GM21717 (cell line): ENCODE measurements around the gene PDXP.
"Not testable (repeated sequence)": the region's sequence is repeated elsewhere in the genome, so short reads cannot be mapped to it uniquely, and the experiment has no call there.

Experiments
- ATAC-seq: cut with Tn5 transposase; IDR thresholded peaks from one replicate; pipeline ENCODE4 v1.9.1; 2021; ENCODE audit warnings: mild to moderate bottlenecking, moderate library complexity; ENCODE audit not compliant: unreplicated experiment

The PDXP gene

GRCh38 chr22:37658133-37659065, at the start of gene PDXP:
PDXP (plus strand) TSS chr22:37658723; CDS start chr22:37658783, 60 bp downstream.
- ATAC-seq: peak; percentile 73

GRCh38 chr22:37609240-37610152, 49.0 kb upstream of the PDXP start:
- peak; percentile 1 for ATAC-seq

GRCh38 chr22:37610153-37610475, 48.4 kb upstream of the PDXP start:
- ATAC-seq: not testable (repeated sequence)

- ATAC-seq: no peak
Observed at GRCh38 chr22:37610480-37611129, 47.9 kb upstream of the PDXP start.

- ATAC-seq: no peak
Observed at GRCh38 chr22:37611207-37611606, 47.3 kb upstream of the PDXP start.

GRCh38 chr22:37616201-37617083, 42.1 kb upstream of the PDXP start:
- no peak for ATAC-seq

- no peak for ATAC-seq
Observed at GRCh38 chr22:37617431-37617830, 41.1 kb upstream of the PDXP start.

- no peak for ATAC-seq
Observed at GRCh38 chr22:37618072-37618656, 40.4 kb upstream of the PDXP start.

GRCh38 chr22:37618674-37619073, 39.8 kb upstream of the PDXP start:
- ATAC-seq: no peak

GRCh38 chr22:37619991-37620390, 38.5 kb upstream of the PDXP start:
- ATAC-seq: no peak

- no peak for ATAC-seq
Observed at GRCh38 chr22:37621352-37621860, 37.1 kb upstream of the PDXP start.

GRCh38 chr22:37623075-37624016, 35.2 kb upstream of the PDXP start:
- ATAC-seq: no peak

GRCh38 chr22:37624017-37624365, 34.5 kb upstream of the PDXP start:
- no peak for ATAC-seq

- ATAC-seq: no peak
Observed at GRCh38 chr22:37624876-37625275, 33.6 kb upstream of the PDXP start.

- ATAC-seq: no peak
Observed at GRCh38 chr22:37625737-37626136, 32.8 kb upstream of the PDXP start.

- no peak for ATAC-seq
Observed at GRCh38 chr22:37626144-37626543, 32.4 kb upstream of the PDXP start.

GRCh38 chr22:37626556-37627075, 31.9 kb upstream of the PDXP start:
- ATAC-seq: no peak

- no peak for ATAC-seq
Observed at GRCh38 chr22:37627121-37627520, 31.4 kb upstream of the PDXP start.
